NCI-H460 (cell line): ENCODE results near the gene NBPF4. TPM values are rescaled to one million over a fixed set of nuclear protein-coding genes. Genes with fewer than 3 reads are reported as not detected.
"Not testable (repeated sequence)": the region's sequence is repeated elsewhere in the genome, so short reads cannot be mapped to it uniquely, and the experiment has no call there.

Source experiments
- DNase-seq: peaks from one replicate; pipeline ENCODE4 v3.0.0-alpha.2; 2016; ENCODE audit warnings: low read depth; ENCODE audit errors: extremely low read depth
- total RNA-seq: library from RNA; depleted of rRNA; stranded (reverse); fragments of >200 nt; shearing (Covaris generic); gene quantifications from 2 replicates; pipeline ENCODE4 v1.2.3, GENCODE V29; 2014

The NBPF4 gene
- total RNA-seq, 1 experiment from 2014 or later = not detected

DNA sequence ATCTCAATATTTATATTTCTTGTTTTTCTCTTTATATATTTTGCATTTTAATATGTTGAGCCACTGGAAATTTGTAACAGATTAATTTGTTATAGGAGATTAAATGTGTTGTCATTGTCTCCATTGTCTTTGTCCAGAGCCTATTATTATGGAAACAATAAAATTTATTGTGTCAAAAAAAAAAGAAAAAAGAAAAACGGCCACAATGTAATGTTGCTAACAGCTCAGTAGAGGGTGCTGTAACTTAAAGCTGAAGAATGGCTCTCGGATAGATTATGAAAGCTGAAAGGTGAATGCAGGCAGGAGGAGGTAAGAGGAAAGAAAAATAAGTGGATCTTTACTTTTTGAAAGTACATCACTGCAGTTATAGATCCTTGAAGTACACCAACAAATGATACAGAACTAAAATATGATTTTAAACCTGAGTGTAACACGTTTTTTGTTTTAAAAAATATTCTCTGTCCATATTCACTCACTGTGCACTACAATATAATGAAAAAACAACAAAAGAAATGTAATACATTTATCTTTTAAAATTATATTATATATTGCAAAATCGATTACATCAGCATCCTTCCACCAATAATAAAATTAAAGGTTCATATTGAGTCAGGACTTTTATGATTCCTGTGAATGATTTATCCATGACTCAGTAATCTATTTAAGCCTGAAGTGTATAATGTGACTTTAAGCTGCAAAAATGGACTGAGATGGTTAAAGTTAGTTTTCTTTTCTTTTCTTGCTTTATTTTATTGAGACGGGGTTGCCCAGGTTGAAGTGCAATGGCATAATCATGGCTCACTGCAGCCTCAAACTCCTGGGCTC lies 29.0 kb downstream of the NBPF4 start:
- DNase-seq = peak; percentile 19

GRCh38 chr1:108211014-108211413 lies 32.9 kb downstream of the NBPF4 start:
- DNase-seq = no peak

- DNase-seq = no peak
These were observed 34.3 kb downstream of the NBPF4 start for GRCh38 chr1:108209456-108210108.

DNA sequence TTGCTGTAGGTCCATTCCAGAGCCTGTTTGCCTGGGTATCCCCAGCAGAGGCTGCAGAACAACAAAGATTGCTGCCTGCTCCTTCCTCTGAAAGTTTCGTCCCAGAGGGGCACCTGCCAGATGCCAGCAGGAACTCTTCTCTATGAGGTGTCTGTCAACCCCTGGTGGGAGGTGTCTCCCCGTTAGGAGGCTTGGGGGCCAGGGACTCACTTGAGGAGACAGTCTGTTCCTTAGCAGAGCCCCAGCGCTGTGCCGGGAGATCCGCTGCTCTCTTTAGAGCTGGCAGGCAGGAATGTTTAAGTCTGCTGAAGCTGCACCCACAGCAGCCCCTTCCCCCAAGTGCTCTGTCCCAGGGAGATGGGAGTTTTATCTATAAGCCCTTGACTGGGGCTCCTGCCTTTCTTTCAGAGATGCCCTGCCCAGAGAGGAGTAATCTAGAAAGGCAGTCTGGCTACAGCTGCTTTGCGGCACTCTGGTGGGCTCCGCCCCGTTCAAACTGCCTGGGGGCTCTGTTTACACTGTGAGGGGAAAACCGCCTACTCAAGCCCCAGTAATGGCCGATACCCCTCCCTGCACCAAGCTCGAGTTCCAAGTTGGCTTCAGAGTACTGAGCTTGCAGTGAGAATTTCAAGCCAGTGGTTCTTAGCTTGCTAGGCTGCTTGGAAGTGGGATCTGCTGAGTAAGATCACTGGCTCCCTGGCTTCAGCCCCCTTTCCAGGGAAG lies 35.0 kb downstream of the NBPF4 start:
- DNase-seq = no peak

- not testable (repeated sequence) for DNase-seq
These were observed 40.3 kb downstream of the NBPF4 start for GRCh38 chr1:108203582-108203981.

- DNase-seq = no peak
These were observed 42.2 kb downstream of the NBPF4 start for GRCh38 chr1:108201687-108202086.

- DNase-seq = peak; percentile 43
These were observed 43.2 kb downstream of the NBPF4 start for GRCh38 chr1:108200687-108201051.

- DNase-seq = peak; percentile 56
These were observed 43.8 kb downstream of the NBPF4 start, which contains the start of gene SLC25A24 for GRCh38 chr1:108199781-108200686. SLC25A24 (minus strand) TSS chr1:108200343; CDS start chr1:108200138, 205 bp downstream.

DNA sequence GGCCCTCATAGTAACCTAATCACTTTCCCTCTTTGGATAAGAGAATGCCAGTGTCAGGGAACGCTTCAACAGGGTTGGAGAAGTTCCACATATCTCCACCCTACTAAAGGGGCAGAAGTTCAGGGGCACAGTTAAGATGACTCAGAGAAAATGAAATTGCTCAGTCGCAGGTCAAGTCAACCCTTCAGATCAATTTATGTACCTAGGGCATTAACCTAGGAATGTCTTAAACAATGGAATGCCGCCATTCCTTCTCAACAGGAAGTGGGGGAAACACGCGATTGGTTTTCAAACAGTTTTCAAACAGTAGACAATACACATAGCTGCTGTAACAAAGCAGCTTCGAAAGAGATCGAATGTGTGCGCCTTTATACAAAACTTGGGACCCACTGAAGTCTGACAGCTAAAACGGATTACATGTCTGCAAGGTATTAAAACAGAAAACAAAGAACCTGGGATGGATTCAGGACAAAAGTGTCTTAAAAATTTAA lies 44.6 kb downstream of the NBPF4 start:
- DNase-seq = no peak

DNA sequence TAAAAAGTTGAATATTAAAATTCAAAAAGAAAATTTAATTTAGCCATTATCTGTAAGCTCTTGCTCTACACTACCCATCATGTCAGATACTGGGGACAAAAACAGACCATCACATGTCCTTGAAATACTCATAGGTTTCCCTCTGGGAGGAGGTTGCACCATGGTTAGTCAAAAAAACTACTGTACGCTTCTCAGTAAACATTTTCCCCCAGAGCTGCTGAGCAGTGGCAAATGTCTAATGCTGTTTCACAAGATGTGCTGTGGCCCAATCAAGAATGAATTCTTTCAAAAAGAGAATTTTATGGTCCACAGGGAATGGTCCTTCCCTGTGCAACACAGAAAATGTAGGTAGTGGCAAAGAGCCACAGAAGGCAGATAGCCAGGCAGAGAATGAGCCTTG lies 49.8 kb downstream of the NBPF4 start:
- no peak for DNase-seq

DNA sequence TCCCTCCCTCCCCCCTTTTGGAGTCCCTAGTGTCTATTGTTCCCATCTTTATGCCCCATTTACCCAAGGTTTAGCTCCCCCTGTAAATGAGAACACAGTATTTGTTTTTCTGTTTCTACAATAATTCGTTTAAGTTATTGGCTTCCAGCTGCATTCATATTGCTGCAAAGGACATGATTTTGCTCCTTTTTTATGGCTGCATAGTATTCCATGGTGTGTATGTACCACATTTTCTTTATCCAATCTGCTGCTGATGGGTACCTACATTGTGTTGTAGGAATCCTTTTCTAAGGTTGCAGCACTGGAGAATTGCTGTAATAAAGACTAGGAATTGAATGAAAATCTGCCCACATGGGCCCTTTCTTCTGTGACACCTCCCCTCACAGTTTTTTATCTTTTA lies 50.5 kb downstream of the NBPF4 start:
- no peak for DNase-seq

- no peak for DNase-seq
These were observed 51.3 kb downstream of the NBPF4 start for GRCh38 chr1:108192581-108192980.

GRCh38 chr1:108190686-108191416 lies 53.0 kb downstream of the NBPF4 start:
- no peak for DNase-seq

- no peak for DNase-seq
These were observed 53.8 kb downstream of the NBPF4 start for GRCh38 chr1:108190001-108190634.

DNA sequence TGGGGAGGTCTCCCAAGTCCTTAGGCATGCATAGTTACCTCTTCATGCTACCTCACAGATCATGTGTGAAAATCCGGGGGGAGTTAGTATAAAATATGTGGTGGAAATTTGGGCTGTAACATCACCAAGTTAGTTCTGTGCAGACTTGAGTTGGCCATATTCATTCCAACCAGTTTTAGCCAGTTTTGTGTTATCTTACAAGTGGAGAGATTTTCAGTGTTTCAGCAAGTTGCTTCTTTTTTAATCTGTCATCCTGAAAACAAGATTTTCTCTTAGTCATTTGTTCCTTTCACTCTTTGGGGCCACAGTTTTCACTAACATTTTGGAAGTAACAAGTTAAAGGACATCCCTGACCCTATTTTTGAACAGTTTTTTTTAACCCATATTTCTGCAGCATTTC lies 55.1 kb downstream of the NBPF4 start:
- no peak for DNase-seq

GRCh38 chr1:108182959-108183700 lies 60.7 kb downstream of the NBPF4 start:
- DNase-seq = no peak

GRCh38 chr1:108179018-108179417 lies 64.9 kb downstream of the NBPF4 start:
- no peak for DNase-seq
